CD14-positive monocyte (primary cell): Measurements from ENCODE around the gene C6orf163. TPM values are rescaled to one million over a fixed set of nuclear protein-coding genes. Genes with fewer than 3 reads are reported as not detected.

Source experiments
- DNase-seq, 3 donors: peaks; one replicate each; pipeline ENCODE4 v3.0.0-alpha.2; 2011 to 2022
- H2AFZ ChIP-seq: 2 replicates; pipeline ENCODE4 v1.6.0; 2012; ENCODE audit warnings: mild to moderate bottlenecking, low read depth, low read length, inconsistent platforms; ENCODE audit not compliant: insufficient read depth, poor library complexity, severe bottlenecking
- H3K27ac ChIP-seq, 2 donors: 1 replicate in 1 of 2; 2 replicates in 1 of 2; pipeline ENCODE4 v1.5.1; 2012 to 2013; ENCODE audit warnings: low read length in 2 of 2, control low read depth in 1 of 2, inconsistent platforms in 1 of 2, low read depth in 1 of 2, mild to moderate bottlenecking in 1 of 2
- H3K27me3 ChIP-seq, 2 donors: one replicate each; pipeline versions ENCODE4 v1.6.0 to v1.6.1; 2011 to 2013; ENCODE audit warnings: low read length in 2 of 2; ENCODE audit not compliant: control insufficient read depth in 2 of 2, insufficient read depth in 2 of 2
- H3K36me3 ChIP-seq, 2 donors: replicated peaks in 1 of 2; 1 replicate in 1 of 2; 2 replicates in 1 of 2; pipeline versions ENCODE4 v1.5.1 to v1.6.1; 2012 to 2013; ENCODE audit warnings: low read length in 2 of 2, control low read depth in 1 of 2, inconsistent platforms in 1 of 2, mild to moderate bottlenecking in 1 of 2; ENCODE audit not compliant: insufficient read depth in 2 of 2, control insufficient read depth in 1 of 2
- H3K4me1 ChIP-seq, 2 donors: 1 replicate in 1 of 2; 2 replicates in 1 of 2; pipeline versions ENCODE4 v1.5.1 to v1.6.1; 2012 to 2013; ENCODE audit warnings: low read length in 2 of 2, control low read depth in 1 of 2, inconsistent platforms in 1 of 2, mild to moderate bottlenecking in 1 of 2, moderate library complexity in 1 of 2; ENCODE audit not compliant: insufficient read depth in 2 of 2, control insufficient read depth in 1 of 2
- H3K4me2 ChIP-seq: replicated peaks from 2 replicates; pipeline ENCODE3; 2012; ENCODE audit warnings: low read length, moderate library complexity, mild to moderate bottlenecking; ENCODE audit not compliant: poor library complexity, severe bottlenecking; ENCODE audit errors: extremely low read depth
- H3K4me3 ChIP-seq, 3 experiments: fragments of 200-600 bp in 1 of 3; sonication (generic) in 1 of 3; replicated peaks in 1 of 3; 1 replicate in 2 of 3; 2 replicates in 1 of 3; pipeline ENCODE4 v1.5.1; 2011 to 2013; ENCODE audit warnings: low read length in 3 of 3, mild to moderate bottlenecking in 3 of 3, control low read depth in 2 of 3, low read depth in 2 of 3, inconsistent platforms in 1 of 3, moderate library complexity in 1 of 3
- H3K79me2 ChIP-seq: 2 replicates; pipeline ENCODE4 v1.6.0; 2012; ENCODE audit warnings: mild to moderate bottlenecking, control low read depth, inconsistent platforms, low read length, moderate library complexity; ENCODE audit not compliant: insufficient read depth
- H3K9ac ChIP-seq: 2 replicates; pipeline ENCODE4 v1.6.0; 2017; ENCODE audit warnings: low read length, mild to moderate bottlenecking; ENCODE audit not compliant: insufficient read depth, poor library complexity, severe bottlenecking
- H3K9me3 ChIP-seq, 2 donors: replicated peaks in 1 of 2; 1 replicate in 1 of 2; 2 replicates in 1 of 2; pipeline versions ENCODE4 v1.5.1 to v1.6.1; 2012 to 2013; ENCODE audit warnings: low read length in 2 of 2, control low read depth in 1 of 2; ENCODE audit not compliant: control insufficient read depth in 1 of 2, insufficient read depth in 1 of 2
- H4K20me1 ChIP-seq: 2 replicates; pipeline ENCODE4 v1.6.0; 2012; ENCODE audit warnings: mild to moderate bottlenecking, low read length, control low read depth, moderate library complexity; ENCODE audit not compliant: insufficient read depth
- H3K27ac Mint-ChIP-seq, 7 donors: one replicate each; pipeline ENCODE4 v1.8.0; 2020; ENCODE audit warnings: mild to moderate bottlenecking in 7 of 7, mixed read lengths in 7 of 7, moderate library complexity in 6 of 7, inconsistent platforms in 2 of 7
- H3K27me3 Mint-ChIP-seq, 3 donors: one replicate each; pipeline ENCODE4 v1.8.0; 2021 to 2022; ENCODE audit warnings: low read depth in 3 of 3, mild to moderate bottlenecking in 3 of 3, mixed read lengths in 3 of 3, moderate library complexity in 3 of 3, inconsistent platforms in 1 of 3
- H3K36me3 Mint-ChIP-seq, 2 donors: one replicate each; pipeline ENCODE4 v1.8.0; 2020; ENCODE audit warnings: mixed read lengths in 2 of 2, inconsistent platforms in 1 of 2, mild to moderate bottlenecking in 1 of 2
- H3K4me1 Mint-ChIP-seq: one replicate; pipeline ENCODE4 v1.8.0; 2020; ENCODE audit warnings: mild to moderate bottlenecking, mixed read lengths
- H3K4me3 Mint-ChIP-seq, 2 donors: one replicate each; pipeline ENCODE4 v1.8.0; 2020; ENCODE audit warnings: mild to moderate bottlenecking in 2 of 2, mixed read lengths in 2 of 2, moderate library complexity in 1 of 2
- H3K9me3 Mint-ChIP-seq, 7 donors: one replicate each; pipeline ENCODE4 v1.8.0; 2020 to 2022; ENCODE audit warnings: mixed read lengths in 7 of 7, mild to moderate bottlenecking in 6 of 7, moderate library complexity in 6 of 7, inconsistent platforms in 2 of 7
- CTCF ChIP-seq: fragments of 200-600 bp; IDR thresholded peaks from one replicate; pipeline ENCODE4 v1.8.0; 2022; ENCODE audit warnings: antibody characterized with exemption, mild to moderate bottlenecking
- WGBS: methylation state at CpG from one replicate; pipeline ENCODE4 v1.1.5; 2013; ENCODE audit warnings: missing lambda C conversion rate; ENCODE audit not compliant: insufficient coverage; 5-methylcytosine and 5-hydroxymethylcytosine counted together
- intact Hi-C, 2 donors: fragments of 100-400 bp; cut with micrococcal nuclease; formaldehyde crosslinking; loops; one replicate each; pipeline versions ENCODE4 v1.15.0 to v1.15.1; 2023
- polyA plus RNA-seq, 3 donors: library from polyadenylated mRNA; depleted of rRNA in 1 of 3; unstranded in 2 of 3; stranded (reverse) in 1 of 3; fragments of 300-500 nt in 2 of 3; fragments of >200 nt in 1 of 3; fragmentation: Illumina TruSeq in 2 of 3; gene quantifications; 1 replicate in 2 of 3; 2 replicates in 1 of 3; pipeline ENCODE4 v1.2.3, GENCODE V29; 2012 to 2021

The C6orf163 gene
- polyA plus RNA-seq, 3 donors, result 0.26 to 0.27 TPM; not detected in 1

GRCh38 chr6:87349896-87350295 lies 5.3 kb downstream of the C6orf163 start:
- Histone ChIP-seq H3K4me2 (no peak overlapping the region), H3K27me3 (no peaks in the 10 kb centered on the region), H3K79me2 (no peaks in the 10 kb centered on the region), H3K9me3 (no peaks in the 10 kb centered on the region), H3K27ac (no peak overlapping the region), H3K4me3 (no peak overlapping the region), H4K20me1 (no peaks in the 10 kb centered on the region), H3K36me3 (no peaks in the 10 kb centered on the region), H3K4me1 (no peaks in the 10 kb centered on the region), H2AFZ (no peak overlapping the region), H3K9ac (no peak overlapping the region)
- no peak for TF ChIP-seq CTCF
- peaks cover under 1 to 2% of the 10 kb centered on the region in 2 donors for H3K36me3 Mint-ChIP-seq
- no peak for DNase-seq
- no peaks in the 10 kb centered on the region for H3K9me3 Mint-ChIP-seq
- WGBS, result no CpG with 5 or more reads among the region's 2 CpGs
- no peak overlapping the region for H3K27ac Mint-ChIP-seq
- no peak overlapping the region for H3K4me3 Mint-ChIP-seq
- intact Hi-C loops, result no loop called here
- no peaks in the 10 kb centered on the region for H3K27me3 Mint-ChIP-seq
- H3K4me1 Mint-ChIP-seq, result no peaks in the 10 kb centered on the region

GRCh38 chr6:87350516-87350915 lies 5.9 kb downstream of the C6orf163 start:
- H3K4me3 ChIP-seq, result no peak overlapping the region
- Mint-ChIP-seq H3K9me3 (no peaks in the 10 kb centered on the region), H3K4me1 (no peaks in the 10 kb centered on the region), H3K27me3 (no peaks in the 10 kb centered on the region), H3K36me3 (peaks cover 0 to under 1% of the 10 kb centered on the region in 2 donors), H3K27ac (no peak overlapping the region), H3K4me3 (no peak overlapping the region)
- H3K4me1 ChIP-seq, result no peaks in the 10 kb centered on the region
- no peaks in the 10 kb centered on the region for H3K27me3 ChIP-seq
- H3K9me3 ChIP-seq, result no peaks in the 10 kb centered on the region
- H3K36me3 ChIP-seq, result no peaks in the 10 kb centered on the region
- H4K20me1 ChIP-seq, result no peaks in the 10 kb centered on the region
- H3K9ac ChIP-seq, result no peak overlapping the region
- DNase-seq, result no peak
- H3K27ac ChIP-seq, result no peak overlapping the region
- no peak for TF ChIP-seq CTCF
- H3K4me2 ChIP-seq, result no peak overlapping the region
- no peak overlapping the region for H2AFZ ChIP-seq
- intact Hi-C loops, result no loop called here
- no peaks in the 10 kb centered on the region for H3K79me2 ChIP-seq
